COLO668 (cell line): ENCODE results near the gene ADK.

ENCODE experiments used
- DNase-seq: peaks from one replicate; lab custom pipeline; 2025; ENCODE audit not compliant: unreplicated experiment; lab: John Stamatoyannopoulos, UW

The ADK gene

DNA sequence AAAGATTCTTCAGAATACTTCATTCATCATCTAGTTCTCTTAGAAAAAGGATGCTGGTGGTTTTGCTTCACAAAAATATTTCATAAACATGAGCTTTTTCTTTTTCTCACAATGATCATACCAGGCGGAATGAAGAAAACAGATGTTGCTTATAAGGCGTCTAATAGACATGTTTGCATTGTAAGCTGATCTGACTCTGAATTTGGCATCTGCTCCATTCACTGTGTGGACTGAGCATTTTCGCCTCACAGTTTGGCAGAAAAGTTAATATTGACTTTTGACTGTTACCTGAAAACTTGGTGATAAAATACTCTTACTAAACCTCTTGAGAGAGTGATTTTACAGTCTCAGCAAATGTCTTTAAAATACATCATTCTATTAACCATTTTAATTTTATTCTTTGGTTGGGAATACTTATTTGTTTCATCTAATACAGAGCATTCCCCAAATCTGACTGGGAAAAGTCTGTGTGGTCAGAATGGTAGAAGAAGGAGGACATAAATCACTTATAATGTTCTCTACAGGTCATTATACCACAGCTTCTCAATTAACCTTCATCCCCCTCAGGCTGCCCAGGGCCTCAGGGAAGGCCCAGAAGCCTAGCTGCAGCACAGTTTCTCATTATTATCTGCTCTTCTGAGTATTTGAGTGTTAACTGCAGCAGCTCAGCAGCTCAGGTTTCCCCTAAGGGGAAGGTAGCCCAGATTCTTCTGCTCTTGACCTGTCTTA, 553.8 kb downstream of the ADK start:
- DNase-seq, result peak; percentile 49

DNA sequence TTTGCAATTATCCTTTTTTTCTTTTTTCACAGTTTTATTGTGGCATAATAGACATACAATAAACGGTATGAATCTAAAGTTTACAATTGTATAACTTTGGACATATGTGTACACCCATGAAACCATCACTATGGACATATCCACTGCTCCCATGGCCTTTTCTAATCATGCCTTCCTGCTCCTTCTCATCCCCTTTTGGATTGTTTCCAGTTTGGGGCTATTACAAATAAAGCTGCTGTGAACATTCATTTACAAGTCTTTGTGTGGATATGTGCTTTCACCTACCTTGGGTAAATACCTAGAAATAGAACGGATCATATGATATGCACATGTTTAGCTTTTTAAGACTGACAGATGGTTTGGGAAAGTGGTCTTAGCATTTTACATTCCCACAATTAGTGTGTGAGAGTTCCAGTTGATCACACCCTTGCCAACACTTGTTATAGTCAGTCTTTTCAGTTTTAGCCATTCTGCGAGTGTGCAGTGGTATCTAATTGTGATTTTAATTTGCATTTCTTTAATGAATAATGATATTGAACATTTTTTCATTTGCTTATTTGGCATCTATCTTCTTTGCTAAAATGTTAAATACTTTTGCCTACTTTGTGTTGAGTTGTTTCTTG, 554.4 kb downstream of the ADK start:
- peak; percentile 8 for DNase-seq

DNA sequence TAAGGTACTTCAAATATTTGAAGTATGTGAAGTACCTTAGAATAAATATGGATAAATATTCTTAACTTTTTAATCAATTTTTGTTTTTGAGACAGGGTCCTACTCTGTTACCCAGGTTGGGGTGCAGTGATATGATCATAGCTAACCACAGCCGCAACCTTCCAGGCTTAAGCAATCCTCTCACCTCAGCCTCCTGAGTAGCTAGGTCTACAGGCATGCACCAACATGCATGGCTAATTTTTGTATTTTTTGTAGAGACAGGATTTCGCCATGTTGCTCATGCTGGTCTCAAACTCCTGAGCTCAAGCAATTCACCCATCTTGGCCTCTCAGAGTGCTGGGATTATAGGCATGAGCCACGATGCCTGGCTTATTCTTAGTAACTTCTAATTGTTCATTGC, 555.9 kb downstream of the ADK start:
- no peak for DNase-seq

DNA sequence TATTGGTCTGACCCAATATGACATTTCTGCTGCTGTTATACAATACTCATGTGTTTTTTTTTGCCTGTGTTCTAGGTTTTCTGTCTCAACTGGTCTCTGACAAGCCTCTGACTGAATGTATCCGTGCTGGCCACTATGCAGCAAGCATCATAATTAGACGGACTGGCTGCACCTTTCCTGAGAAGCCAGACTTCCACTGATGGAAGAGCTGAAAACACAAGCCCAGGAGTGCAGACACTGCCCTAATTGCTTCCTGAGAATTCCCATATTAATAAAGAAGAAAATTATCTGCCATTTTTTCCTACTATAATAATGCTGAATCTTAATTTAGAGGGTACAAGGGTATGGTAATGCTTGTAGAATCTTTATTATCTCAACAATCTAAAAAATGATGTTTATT, 557.2 kb downstream of the ADK start:
- no peak for DNase-seq

DNA sequence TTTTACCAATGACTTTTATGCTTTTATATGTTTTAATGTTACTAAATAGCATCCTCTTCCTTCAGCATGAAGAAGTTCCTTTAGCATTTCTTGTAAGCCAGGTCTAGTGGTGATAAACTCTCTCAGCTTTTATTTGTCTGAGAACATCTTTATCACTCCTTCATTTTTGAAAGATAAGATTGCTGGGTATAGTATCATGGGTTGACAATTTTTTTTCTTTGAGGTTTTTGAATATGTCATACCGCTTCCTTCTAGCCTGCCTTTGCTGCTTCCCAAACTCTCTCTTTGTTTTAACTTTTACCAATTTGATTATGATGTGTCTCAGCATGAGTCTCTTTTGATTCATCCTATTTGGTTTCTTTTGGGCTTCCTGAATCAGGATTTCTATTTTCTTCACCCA, 567.2 kb downstream of the ADK start:
- DNase-seq, result no peak

DNA sequence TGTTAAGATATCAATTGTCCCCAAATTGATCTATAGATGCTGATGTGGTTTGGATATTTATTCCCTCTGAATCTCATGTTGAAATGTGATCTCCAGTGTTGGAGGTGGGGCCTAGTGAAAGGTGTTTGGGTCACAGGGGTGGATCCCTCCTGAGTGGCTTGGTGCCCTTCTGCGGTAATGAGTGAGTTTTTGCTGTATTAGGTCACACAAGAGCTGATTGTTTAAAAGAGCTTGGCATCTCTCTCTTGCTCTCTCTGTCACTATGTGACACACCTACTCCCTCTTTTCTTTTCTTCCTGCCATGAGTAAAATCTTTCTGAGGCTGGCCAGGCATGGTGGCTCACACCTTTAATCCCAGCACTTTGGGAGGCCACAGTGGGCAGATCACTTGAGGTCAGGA, 577.2 kb downstream of the ADK start:
- no peak for DNase-seq

DNA sequence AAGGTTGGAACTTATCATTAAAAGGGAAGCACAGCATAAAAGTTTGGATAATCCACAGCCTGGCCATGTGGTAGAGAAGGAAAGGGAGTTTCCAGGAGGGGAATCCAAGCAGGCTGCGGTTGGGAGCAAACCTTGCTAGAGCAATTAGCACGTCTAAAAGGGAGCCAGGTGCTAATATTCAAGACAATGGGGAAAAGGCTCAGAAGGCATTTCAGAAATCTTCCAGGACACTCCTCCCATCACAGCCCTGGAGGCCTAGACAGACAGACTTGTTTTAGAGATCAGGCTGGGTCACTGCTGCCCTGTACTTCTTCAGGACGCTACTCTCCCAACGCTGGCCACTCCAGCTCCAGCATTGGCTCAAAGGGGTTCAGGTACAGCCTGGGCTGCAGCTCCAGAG, 579.2 kb downstream of the ADK start:
- no peak for DNase-seq

DNA sequence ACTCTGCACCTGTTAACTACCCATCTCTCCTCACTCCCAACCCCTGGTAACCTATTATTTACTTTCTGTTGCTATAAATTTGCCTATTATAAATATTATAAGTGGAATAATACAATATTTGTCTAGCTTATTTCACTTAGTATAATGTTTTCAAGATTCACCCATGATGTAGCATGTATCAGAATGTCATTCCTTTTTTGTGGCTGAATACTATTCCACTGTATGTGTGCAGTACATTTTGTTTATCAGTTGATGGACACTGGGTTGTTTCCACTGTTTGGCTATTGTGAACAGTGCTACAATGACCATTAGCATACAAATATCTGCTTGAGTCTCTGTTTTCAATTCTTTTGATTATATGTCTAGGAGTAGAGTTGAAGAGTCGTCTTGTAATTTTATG, 582.6 kb downstream of the ADK start:
- no peak for DNase-seq

DNA sequence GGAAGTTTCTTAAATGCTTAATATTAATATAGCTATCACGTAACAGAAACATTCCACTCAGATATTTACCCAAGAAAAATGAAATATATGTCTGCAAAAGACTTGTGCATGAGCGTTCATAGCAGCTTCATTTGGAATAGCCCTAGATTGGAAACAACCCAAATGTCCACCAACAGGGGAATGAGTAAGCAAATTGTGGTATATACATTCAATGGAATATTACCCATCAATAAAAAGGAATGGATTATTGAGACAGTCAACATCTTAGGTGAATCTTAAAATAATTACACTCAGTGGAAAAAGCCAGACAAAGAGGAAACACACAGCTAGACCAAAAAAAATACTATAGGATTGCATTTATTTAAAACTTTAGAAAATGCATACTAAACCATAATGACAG, 585.0 kb downstream of the ADK start:
- DNase-seq, result no peak

DNA sequence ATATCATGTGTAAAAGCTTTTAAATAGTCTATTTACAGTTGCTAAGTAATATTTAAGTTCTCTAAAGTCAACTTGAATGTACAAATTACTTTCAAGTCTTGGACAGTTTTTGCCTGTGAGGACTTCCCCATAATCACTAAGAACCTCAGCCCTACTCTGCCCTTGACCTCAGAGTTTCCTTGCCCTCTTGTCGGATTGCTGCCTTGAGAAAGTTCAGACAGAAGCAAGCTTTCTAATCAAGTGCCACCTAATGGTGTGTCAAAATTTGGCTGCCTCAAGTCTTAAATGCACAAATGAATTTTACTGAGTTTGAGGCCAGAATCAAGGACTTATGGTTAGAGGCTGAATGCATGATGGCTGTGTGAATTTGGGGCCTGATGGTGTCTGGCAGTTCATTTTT, 587.0 kb downstream of the ADK start:
- DNase-seq, result no peak

DNA sequence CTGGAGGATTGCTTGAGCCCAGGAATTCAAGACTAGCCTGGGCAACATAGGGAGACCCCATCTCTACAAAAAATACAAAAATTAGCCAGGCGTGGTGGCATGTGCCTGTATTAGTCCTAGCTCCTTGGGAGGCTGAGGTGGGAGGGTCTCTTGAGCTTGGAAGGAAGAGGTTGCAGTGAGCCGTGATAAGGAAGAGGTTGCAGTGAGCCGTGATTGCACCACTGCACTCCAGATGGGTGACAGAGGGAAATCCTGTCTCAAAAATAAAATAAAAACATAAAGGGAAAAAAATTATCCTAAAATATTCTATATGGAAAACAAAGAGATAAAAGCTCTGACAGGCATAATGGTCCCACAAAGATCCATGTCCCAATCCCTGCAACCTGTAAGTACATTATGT, 587.5 kb downstream of the ADK start:
- no peak for DNase-seq

DNA sequence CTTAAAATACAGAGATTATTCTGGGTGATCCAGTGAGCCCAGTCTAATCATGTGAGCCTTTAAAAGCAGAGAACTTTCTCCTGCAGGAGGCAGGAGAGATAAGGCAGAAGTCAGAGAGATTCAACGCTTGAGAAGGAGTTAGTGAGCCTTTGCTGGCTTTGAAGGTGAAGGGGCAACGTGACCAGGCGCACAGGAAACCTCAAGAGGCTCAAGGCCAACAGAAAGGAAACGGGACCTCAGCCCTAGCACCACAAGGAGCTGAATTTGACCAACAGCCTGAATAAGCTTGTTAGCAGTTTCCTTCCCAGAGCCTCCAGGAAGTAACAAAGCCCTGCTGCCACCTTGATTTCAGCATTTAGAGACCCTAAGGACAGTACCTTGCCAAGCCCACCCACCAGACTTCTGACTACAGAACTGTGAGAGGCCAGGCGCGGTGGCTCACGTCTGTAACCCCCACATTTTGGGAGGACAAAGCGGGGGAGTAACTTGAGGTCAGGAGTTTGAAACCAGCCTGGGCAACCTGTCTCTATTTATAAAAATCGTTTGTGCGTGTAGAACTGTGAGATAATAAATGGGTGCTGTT, 588.1 kb downstream of the ADK start:
- DNase-seq, result no peak

DNA sequence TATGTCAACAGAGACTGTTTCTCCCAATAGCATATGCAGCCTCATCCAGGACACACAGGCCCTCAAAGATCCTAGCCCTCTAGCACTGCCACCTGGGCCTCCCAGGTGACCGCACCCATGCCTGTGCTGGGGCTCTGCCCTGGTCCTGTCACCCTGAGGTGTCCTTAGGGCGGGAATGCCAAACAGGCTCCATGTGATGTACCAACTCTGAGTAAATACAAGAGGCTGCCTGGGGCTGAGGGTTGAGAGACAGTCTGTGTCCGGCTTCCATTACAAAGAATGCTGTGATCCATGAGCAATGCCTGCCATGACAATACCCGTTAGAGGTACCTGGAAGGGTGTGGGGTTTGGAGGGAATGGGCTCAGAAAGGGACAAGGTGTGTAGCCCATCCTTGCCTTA, 592.4 kb downstream of the ADK start:
- peak; percentile 41 for DNase-seq

DNA sequence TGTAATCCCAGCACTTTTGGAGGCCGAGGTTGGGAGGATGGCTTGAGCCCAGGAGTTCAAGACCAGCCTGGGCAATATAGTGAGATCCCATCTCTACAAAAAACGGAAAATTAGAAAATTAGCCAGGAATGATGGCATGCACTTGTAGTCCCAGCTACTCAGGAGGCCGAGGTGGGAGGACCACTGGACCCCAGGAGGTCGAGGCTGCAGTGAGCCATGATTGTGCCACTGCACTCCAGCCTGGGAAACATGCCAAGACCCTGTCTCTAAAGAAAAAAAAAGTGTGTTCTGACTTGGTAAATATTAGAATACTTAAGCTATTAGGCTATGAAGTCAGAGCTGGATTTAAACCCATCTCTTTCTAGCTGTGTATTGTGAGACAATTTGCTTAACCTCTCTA, 594.4 kb downstream of the ADK start:
- DNase-seq, result no peak

DNA sequence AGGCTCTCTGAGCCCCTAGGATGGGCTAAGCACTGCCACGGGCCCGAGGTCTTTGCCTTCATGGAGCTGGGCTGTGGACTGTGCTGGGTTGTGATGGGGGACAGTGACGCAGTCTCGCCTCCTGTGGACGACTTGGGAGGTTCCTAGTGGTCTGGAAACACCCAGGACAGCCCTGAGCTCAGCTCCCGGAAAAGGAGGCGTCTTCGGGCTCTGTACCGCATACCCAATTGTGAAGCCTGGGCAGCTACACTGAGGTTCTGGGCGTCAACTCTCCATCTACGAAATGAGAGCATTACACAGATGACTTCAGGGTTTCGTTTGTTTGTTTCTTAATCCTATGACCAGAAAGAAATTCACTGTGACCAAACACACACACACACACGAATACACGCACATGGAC, 595.8 kb downstream of the ADK start:
- no peak for DNase-seq

DNA sequence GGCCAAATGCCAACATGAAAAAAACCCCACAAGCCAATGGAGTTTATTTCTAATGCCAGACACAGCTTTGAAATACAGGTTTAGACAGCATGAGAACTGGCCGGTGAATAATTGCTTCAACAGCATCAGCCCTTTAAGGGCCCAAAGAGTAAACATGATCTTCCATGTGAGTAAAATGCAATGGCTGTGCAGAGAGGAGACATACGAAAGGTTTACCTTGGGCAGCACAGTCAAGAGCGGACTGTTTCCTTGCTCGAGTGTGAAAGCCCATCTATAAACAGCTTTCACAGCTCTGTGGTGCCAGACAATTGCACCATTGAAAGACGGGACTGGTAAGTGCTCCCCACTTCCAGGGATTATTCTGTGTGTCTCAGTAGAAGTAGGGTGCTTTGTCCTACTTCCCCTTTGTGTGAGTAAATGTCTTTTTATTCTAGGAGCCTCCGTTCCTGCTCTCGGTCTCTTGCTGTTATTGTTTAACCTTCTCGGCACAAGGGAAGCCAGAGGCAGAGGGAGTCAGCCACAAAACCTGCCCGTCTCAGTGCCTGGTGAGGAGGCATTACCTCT, 597.5 kb downstream of the ADK start:
- DNase-seq, result no peak

DNA sequence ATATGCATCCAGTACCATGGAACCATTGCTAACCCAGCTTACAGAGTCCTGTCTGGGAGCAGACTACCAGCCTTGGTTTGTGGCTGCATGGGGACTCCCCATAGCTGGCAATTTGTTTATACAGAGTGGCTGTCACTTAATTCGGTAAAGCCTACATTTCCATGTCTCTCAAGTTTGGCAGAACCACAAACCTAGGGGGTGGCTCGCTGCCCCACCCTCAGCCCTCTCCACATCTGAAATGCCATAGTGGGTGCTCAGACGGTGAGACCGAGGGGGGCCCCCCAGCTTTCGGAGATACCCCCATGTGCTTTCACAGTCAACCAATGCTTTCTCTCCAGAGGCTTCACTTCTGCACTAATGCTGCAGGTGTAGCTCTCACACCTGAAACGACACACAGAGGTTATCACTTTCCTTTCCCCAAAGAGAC, 599.8 kb downstream of the ADK start:
- no peak for DNase-seq

DNA sequence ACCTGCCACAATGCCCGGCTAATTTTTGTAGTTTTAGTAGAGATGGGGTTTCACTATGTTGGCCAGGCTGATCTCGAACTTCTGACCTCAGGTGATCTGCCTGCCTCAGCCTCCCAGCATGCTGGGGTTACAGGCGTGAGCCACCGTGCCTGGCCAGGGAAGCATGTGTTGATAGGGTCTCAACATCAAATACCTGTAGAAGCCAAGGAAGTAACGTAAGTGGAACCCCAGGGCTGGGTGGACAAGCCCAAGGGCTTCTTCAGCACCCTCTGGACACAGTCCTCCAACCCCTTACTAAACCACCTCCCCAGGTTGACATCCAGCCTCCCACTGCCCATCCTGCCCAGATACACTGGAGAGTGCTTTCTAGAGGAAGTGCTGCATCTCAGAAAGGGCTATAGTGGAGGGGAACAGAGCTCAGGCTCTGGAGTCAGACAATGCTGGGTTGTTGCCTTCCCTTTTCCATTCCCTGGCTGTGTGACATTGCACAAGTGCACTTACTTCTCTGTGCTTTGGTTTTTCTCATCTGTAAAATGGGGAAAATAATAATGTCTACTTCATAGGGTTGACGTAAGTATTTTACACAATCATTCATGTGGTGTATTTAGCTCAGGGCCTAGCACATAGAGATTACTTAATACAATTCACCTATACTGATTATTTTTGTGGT, 601.5 kb downstream of the ADK start:
- DNase-seq, result no peak

DNA sequence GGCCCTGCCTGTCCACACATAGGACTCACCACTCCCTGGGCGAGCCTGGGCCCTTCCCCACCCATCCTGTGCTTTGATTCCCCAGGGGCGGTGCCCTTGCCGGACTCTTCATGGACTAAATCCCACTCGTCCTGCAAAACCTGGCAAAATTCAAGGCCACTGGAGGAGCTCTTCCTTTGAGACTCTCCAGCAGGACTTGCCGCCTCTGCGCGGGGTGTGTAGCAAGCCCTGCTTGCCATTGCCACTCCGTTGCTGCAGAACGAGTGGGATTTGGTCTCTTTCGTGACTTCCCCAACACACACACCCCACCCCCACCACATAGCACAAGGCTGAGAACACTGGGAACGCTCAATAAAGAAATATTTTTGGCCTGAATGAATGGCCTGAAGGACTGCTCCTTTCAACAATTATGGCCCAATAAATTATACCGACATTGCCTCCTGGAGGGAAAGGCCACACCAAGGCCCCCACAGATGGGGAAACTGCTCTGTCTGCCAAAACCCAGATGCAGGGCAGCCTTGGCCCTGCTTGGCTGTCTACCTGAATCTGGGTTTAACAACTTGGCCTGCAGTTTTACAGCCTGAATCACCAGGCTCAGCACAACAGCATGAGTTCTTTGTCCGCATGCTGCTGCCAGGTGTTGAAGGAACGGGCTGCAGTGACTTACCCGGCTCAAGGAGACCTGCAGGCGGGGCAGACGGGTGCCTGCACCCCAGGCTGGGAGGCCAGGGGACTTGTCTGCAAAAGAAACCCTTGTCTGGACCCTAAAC, 602.6 kb downstream of the ADK start:
- no peak for DNase-seq

DNA sequence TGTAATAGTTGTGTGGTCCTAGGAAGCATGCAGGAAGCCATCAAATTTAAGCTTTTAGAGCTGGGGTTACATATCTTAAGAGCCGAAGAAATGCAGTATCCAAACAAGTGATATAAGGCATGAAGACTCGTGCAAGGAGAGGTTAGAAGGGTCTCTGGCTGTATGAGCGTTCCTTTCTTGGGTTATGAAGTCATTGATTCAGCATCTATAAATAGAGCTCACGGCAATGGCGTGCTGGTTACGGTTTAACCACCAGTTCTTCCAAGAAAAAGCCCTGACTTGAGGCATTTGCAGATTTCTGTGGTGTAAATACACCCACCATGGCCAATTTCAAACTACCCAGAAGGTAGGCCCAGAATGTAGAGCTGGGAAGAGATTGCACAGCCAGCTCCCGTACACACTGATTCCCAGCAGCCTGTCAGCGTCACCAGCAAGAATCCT, 603.4 kb downstream of the ADK start:
- DNase-seq, result no peak

DNA sequence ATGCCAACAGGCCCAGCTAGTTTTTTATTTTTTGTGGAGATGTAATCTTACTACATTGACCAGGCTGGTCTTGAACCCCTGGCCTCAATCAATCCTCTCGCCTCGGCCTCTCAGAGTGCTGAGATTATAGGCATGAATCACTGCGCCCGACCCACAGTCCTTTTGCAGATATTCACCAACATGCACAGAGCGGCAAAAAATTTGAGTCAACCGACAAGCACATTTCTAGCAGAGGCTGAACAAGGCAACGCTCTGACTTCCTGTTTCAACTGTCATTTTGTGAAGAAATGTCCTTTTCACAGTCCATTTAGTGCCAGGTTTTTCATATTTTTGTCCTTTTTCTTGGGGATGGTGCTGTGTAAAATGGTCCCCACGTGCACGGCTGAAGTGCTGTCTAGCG, 604.3 kb downstream of the ADK start:
- DNase-seq, result no peak
